Stimulated activated CD4-positive, alpha-beta T cell treated with anti-CD3 and anti-CD28 coated beads, TNF-alpha, amount 100 ng/mL, for 4 hours (primary cell): Measurements from ENCODE around the gene ANK3.

ENCODE experiments used
- DNase-seq, 3 experiments: peaks; one replicate each; pipeline ENCODE4 v3.0.0-alpha.2; 2020; ENCODE audit warnings: low read depth in 3 of 3

Gene ANK3

DNA sequence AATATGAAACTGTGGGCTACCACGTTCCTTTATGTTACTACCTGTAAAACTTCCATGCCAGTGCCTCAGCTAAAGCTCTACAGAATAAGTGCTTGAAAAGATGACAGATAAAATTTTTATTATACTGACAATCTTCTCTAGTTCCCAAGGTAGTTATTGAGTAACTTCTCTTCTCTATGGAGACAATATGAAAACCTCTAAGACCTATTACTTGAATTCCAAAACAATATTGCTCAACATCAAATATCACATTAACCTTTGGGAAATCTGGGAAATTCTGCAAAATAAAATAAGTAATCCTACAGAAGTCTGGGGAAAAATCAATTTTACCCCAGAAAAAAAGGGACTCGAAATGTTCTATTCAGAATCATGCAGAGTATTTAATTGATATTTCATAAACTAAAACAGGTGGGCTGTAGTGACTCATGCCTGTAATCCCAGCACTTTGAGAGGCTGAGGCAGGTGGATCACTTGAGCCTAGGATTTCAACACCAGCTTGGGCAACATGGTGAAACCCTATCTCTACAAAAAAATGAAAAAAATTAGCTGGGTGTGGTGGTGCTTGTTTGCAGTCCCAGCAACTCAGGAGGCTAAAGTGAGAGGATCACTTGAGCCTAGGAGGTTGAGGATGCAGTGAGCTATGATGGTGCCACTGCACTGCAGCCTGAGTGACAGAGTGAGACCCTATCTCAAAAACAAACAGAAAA lies 23.8 kb upstream of the ANK3 start:
- DNase-seq, result no peak

DNA sequence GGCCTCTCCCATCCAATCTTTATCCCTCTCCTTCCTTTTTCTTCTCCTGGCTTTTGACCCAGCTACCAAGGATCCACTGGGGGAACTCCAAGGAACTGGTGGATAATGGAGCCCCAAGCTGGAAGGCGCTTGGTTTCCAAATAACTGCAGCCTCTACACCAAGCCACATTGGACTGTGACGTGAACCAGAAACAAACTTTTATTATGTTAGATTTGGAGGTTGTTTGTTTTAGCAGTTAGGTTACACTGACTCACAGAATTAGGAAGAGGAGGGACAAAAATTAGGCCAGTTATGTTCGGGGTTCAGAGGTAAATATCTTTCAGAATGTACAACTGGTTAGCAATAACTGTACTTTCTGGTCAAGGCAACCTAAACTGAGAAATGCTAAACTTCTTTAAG lies 21.3 kb upstream of the ANK3 start:
- no peak for DNase-seq

DNA sequence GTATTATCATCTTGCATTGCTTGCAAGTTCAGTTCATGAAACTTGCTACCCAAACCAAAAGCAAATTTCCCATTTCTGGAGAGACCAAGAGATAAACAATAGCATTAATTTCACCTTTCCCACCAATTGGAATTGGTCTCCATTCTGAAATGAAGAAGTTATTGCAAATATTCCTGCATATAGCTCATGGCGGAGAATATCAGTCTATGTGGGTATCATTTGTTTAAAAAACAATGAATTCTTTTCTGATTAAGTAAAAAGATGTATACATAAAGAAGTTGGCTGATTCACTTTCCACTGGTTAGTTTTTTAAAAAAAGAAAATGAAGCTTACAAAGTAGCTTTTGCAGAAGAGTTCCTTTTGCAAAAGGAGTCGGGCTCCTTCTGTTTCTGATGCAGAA lies 19.5 kb upstream of the ANK3 start:
- DNase-seq, result no peak

DNA sequence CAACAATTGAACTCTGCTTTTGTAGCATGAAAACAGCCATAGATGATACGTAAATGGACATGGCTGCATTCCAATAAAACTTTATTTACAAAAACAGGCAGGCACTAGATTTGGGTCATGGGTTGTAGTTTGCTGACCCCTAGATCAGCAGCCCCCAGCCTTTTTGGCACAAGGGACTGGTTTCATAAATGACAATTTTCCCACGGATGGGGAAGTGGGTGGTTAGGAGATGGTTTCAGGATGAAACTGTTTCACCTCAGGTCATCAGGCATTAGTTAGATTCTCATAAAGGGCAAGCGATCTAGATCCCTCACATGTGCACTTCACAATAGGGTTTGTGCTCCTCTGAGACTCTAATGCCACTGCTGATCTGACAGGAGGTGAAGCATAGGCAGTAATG lies 16.5 kb upstream of the ANK3 start:
- DNase-seq, result no peak

DNA sequence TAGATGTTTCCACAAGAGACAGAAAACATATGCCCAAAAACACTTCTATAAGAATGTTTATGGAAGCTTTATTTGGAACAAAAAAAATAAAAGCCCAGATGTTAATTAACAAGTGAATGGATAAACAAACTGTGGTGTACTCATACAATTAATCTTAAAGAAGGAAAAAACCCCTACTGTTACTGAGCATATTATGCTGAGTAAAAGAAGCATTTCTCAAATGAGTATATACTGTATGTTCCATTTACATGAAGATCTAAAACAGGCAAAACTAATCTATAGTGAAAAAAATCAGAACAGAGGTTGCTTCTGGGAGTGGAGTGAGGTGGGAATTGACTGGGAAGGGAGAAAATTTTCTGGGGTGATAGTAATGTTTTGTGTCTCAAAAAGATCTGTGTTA lies 15.5 kb upstream of the ANK3 start:
- no peak for DNase-seq

DNA sequence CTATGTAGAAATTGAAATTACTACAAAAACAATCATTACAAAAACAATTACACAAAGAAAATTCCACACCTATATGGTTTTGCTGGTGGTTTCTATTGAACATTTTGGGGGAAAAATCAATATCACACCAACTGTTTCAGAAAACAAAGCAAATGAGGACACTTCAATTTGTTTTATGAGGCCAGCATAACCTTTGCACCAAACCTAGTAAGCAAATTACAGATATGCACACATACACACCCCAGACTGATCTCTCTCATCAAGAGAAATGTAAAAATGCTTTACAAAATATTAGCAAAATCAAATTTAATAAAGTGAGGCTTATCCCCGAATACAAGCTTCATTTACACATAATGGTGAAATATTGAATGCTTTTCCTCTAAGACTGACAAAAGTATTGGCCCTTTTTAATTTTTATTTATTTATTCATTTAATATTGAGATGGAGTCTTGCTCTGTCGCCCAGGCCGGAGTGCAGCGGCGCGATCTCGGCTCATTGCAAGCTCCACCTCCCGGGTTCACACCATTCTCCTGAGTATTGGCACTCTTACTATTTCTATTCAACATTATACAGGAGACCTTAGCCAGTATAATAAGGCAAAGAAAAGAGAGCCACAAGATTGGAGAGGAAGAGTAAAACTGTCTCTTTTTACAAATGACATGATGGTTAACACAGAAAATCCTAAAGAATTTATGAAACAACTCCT lies 13.6 kb upstream of the ANK3 start:
- no peak for DNase-seq

DNA sequence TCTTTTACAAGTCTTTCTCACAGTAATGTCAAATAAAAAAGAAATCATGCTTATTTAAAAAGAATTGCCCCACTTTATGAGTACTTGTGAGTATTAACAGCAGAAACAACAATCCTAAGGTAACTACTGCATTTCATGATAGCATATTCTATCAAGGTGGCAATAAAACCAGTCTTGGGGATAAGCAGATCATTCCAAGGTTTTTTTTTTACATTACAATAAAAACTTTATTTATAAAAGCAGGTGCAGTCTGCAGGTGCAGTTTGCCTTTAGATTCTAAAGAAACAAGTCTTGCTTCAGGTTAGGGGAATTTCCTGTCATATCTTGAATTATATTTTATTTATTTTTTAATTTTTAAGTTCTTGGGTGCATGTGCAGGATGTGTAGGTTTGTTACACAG lies 10.7 kb upstream of the ANK3 start:
- DNase-seq, result no peak

DNA sequence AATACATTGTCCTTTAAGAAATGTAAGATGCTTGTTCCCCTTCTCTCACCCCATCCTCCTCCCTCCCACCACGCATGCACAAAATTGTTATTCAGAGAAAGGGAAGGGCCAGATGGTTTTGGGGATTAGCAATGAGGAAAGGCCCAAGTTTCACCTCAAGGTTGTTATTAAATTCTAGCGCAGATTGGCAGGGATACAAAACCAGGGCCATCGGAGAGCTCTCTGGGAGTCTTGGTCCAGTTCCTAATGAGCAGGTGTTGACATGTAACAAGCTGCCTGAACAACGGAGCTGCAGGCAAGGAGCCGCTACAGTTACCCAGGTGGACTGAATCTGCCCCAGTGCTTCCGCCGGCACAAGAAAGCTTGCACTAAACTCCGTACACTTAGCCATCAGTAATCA lies 9.7 kb upstream of the ANK3 start:
- DNase-seq, result no peak

DNA sequence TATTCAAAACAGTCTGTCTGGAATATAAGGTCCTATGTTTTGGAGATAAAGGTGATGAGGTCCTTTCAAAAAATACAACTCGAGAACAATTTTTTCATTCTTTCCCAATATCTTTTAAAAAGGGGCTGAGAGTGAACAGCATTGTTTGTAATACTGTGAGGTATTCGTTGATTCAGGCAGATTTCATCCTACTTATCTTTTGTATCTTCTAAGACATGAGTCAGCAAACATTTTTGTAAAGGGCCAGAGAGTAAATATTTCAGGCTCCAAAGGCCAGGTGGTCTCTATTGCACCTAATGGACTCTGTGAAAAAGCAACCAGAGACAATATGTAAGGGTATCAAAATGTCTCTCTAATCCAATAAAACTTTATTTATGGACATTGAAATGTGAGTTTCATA lies 8.1 kb upstream of the ANK3 start:
- no peak for DNase-seq

DNA sequence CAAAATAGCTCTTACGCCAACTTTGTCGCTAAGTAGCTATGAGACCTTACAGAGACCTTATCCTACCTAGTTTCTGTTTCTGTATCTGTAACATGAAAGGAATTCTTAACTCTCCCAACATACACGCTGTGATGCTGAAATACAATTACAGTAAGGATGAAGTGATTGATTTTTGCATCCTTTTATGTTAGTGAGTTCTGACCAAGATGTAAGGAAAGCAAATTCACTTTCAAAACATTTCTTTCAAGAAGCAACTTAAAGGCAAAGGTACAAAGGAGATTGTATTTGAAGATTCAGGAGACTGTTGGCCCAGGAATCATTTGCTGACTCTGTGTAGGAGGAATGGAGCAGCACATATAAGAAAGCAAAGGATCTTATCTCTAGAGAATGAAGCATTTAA lies 7.1 kb upstream of the ANK3 start:
- no peak for DNase-seq

DNA sequence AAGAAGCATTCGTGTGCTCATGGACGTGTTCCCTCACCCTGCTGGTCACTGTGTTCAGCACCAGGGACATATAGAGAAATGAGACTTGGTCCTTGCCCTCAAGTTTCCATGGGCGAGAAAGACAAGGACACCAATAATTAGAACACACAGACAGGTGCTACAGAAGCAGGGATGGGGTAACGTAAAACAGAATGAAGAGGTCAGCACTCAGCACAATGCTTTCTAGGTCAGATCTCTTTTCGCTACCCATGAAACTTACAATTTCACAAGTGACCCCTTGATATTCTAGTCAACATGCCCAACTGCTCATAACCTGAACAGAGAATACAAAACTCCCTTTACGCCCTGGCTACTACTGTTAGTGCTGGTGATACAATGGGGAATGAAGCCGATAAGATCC lies 6.0 kb upstream of the ANK3 start:
- no peak for DNase-seq

DNA sequence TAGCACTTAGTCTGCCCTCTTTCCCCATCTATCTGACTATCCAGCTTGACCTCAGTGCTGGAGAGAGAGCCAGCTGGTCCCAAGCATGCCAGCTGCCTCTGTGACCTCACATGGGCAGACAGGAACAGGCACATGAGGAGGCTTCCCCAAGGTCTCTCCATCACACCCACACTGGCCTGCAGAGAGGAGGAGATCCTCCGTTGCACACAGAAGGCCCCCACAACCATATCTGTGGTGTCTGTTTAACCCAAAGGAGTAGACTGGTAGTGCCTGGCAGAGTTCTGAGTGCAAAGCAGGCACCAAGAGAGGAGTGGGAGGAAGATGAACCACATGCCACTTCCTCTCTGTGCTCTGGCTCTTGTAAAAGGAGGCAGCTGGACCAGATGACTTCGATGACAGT lies 4.8 kb upstream of the ANK3 start:
- no peak for DNase-seq

DNA sequence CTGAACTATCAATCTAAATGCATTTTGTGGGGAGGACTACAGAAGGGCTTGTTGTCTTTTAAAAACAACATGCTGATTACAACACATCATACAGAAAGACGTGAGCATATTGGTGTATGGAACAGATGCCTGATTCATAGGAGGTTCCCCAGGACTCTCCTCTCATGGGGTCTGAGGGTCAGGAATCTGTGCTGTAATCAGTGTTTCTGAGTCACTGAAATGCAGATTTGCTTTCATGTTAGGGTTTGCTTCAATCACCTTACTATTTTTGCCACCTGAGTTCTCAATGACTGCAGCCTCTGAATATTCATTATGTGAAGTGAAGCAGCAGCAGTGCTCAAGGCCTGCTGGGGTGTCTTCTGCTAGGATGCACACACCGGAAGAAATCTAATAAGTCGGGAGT lies 550 bp upstream of the ANK3 start:
- DNase-seq, result no peak

DNA sequence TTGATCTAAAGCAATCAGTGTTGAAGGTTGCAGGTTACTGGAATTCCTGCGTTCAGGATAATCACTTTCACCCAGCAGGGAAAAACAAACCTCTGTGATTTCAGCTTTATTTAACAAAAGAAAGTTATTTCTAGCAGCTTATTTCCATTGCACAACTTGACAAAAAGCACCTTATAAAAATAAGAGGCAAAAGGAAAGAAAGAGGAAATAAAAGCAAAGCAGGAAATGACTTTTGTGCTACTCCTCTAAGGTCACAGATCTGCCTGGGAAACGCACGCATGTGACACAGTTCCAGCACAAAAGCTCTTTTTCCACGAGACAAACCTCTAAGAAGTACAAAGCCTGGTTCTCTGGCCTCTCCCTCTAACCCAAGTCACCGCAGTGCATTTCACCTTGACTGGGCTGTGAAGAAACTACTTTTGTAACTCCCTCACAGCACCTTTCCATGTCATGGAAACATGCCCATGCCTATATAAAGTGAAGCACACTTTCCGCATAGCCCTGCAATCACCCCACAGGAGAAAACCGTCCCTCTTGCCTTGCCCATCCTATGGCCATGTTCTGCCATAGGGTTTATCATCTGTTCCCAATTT lies 870 bp downstream of the ANK3 start:
- no peak for DNase-seq

DNA sequence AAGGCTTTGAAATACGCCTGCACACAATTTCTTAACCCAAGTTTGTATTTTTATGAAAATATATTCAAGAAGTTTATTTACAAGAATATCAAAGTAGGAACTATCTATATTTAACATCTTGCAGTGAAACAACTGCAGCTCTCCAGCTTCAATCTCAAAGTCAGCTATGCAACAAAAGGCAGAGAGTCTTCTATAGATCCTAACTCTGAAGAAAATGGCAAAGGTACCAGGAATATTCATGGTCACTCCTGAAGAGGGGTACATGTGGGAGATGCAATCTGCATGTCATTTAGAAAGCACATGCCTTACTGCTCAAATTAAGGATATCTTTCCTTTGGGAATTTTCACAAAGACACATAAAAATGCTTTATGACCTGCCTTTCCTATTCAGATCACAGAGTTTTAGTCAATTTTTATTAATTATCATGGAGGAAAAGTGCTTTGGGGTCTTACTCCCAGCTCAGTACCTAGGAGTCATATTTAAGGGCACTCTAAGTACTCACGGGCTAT lies 1.5 kb downstream of the ANK3 start:
- DNase-seq, result no peak

DNA sequence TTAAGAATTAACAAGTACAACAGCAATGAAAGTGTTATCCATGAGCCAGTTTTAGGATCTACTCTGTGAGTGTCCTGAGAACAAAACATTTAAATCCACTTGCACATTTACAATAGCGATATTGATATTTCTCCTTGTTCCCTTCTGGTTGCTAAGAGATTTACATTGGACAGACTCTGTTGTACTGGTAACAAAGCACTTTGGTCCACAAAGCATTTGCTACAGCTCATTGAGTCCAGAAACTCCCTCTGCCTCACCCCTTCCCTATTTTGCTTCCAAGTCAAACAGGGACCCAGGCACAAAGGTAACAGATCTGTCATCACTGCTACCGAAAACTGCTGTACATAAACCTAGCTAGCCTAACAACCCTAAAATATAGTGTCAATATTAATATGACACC lies 2.1 kb downstream of the ANK3 start:
- DNase-seq, result no peak

DNA sequence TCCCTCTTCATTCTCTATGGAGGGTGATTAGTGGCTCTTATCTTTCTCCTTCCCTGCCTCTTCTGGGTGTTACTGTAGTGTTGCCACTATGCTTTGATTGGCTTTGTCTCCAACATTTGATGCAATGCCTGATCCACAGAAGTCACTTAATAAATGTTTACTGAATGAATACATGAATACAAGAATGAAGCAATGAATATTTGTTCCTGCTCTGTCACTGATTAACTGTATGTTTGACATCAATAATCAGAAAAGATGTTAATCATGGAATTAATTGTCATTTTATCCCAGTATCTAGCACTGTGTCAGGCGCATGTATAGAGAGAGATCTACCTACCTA lies 4.3 kb downstream of the ANK3 start:
- DNase-seq, result no peak

DNA sequence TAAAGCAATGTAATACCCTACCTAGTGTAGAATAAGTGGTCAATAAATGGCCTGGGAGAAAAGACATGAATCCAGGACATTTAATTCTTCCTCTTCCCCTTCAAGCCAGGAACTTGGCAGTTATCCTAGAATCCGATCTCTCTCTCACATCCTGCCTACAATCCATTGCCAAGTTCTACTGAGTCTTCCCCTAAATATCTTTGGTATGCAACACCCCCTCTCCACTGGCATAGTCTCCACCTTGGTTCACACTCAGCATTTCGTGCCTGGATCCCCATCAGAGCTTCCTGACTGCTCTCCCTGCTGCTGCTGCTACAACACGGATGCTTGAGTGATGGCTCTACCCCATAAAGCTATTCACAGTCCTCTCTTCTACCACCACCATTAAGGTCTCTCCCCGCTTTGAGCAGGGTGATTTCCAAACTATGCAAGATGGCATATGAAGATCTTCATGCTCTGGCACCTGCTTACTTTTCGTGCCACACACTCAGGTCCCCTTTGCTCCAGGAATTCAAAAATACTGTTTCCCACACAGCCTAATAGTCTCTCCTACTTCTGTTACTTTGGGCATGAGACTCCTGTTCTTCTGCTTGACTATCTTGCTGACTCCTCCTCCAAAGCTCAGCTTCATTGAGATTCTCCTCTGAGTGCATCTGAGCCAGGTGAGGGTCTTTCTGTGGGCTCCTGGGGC lies 4.8 kb downstream of the ANK3 start:
- no peak for DNase-seq

DNA sequence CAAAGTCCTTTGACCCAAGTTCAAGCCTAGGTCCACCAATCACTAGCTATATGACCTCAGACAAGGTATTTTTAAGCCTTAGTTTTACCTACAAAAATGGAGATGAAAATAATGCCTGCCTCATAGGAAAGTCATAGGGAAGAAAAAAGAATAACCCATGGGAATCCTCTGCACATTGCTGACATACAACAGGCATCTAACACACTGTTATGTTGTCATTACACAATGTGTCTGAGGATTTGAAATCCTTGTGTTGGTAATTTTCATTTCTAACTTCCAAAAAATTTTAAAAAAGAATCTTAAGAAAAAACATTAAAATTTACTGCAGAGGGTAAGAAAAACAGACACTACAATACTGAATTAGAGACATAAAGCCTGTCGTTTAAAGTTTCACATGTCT lies 5.7 kb downstream of the ANK3 start:
- no peak for DNase-seq

DNA sequence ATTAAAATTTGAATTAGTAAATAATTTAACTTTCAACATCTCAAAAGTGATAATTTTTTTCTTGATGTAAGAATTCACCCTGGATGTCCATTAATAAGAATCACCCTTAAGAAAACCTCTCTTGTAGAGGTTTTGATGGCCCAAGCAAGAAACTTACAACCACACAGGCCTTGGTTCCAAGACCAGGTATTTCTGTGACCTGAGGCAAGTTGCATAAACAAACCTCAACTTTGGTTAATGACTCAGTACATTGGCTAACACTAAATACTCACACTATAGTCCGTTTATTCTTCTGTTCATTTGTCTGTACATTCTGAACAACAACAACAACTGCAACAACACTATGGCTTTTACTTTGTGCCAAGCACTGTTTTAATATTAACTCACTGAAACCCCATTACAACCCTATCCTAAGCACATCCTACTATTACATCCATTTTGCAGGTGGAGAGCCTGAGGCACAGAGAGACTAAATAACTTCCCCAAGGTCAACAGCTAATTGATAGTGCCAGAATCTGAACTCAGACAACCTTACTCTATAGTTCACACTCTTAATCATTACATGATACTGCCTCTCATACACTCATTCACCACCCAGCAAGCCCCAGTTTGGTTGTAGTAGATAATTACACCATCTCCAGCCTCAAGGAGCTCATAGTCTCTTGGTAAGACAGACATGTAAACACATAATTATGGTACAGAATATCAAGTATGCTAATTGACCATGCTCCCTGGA lies 6.6 kb downstream of the ANK3 start:
- DNase-seq, result no peak

DNA sequence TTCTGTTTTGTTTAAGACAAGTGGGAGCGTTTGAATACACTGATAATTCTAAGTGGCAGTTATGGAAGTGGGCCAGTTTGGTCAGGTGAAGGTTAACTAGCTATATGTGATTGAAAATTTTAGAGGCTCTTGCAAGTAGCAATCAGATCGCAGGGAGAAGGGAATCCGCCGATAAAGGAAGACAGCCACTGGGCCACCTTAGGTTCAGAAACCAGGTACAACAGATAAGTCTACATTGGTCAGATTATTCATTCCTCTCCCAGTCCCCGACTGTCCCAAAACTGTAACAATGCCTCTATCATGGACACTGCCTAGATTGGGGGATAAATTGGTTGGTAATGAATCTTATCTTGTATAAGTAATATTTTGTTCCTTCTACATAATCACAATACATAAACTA lies 8.9 kb downstream of the ANK3 start:
- DNase-seq, result no peak

DNA sequence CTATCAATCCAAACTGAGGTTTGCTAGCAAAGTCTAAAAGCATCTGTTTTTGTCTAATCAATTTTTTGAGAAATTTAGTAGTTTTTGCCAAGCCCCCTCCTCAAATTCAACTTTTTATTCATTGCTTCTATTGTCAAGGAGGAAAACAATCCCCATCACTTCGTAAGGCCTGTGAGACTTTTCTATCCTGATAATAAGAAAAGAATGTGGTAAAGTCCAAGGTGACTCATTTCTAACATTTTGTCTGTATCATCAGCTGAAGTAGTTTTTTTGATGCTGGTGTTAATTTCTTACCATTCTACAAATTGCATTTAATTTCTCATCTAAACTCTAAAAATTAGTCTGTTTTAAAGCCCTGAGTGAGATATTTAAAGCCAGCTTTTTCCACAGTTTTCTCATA lies 11.7 kb downstream of the ANK3 start:
- no peak for DNase-seq
